HL-60 (cell line): ENCODE results near the gene SGCA.

ENCODE experiments used
- DNase-seq, 2 experiments: peaks; one replicate each; pipeline ENCODE4 v3.0.0-alpha.2; 2010 to 2020; ENCODE audit warnings: low read depth in 1 of 2, low spot score in 1 of 2
- H3K27ac ChIP-seq: fragments of 250-450 bp; sonication (Bioruptor Pico); replicated peaks from 2 replicates; pipeline ENCODE4 v1.5.1; 2020; ENCODE audit warnings: mild to moderate bottlenecking, moderate library complexity
- H3K27me3 ChIP-seq: fragments of 250-450 bp; sonication (Bioruptor Pico); 2 replicates; pipeline ENCODE4 v1.5.1; 2021; ENCODE audit warnings: mild to moderate bottlenecking, moderate library complexity; ENCODE audit not compliant: insufficient read depth, poor library complexity, severe bottlenecking
- H3K4me3 ChIP-seq: replicated peaks from 2 replicates; pipeline ENCODE4 v1.5.1; 2011; ENCODE audit warnings: mild to moderate bottlenecking, control low read depth, low read length; ENCODE audit not compliant: insufficient read depth
- GABPA ChIP-seq: IDR thresholded peaks from 2 replicates; pipeline ENCODE4 v1.6.1; 2012; ENCODE audit warnings: low read depth
- POLR2AphosphoS5 ChIP-seq: IDR thresholded peaks from 2 replicates; pipeline ENCODE4 v1.6.1; 2012; ENCODE audit warnings: low read depth
- SPI1 ChIP-seq: IDR thresholded peaks from 2 replicates; pipeline ENCODE4 v1.6.1; 2012; ENCODE audit warnings: low read depth, mild to moderate bottlenecking, borderline replicate concordance
- TF ChIP-seq, protein P1 (sequence below): IDR thresholded peaks from 2 replicates; pipeline ENCODE4 v1.6.1; 2012; ENCODE audit warnings: low read depth; ENCODE audit not compliant: insufficient replicate concordance
- TF ChIP-seq, protein P2 (sequence below): IDR thresholded peaks from one replicate; pipeline ENCODE4 v1.5.1; 2011; ENCODE audit warnings: low read length, control low read depth, inconsistent platforms; ENCODE audit not compliant: insufficient read depth

Gene SGCA

DNA sequence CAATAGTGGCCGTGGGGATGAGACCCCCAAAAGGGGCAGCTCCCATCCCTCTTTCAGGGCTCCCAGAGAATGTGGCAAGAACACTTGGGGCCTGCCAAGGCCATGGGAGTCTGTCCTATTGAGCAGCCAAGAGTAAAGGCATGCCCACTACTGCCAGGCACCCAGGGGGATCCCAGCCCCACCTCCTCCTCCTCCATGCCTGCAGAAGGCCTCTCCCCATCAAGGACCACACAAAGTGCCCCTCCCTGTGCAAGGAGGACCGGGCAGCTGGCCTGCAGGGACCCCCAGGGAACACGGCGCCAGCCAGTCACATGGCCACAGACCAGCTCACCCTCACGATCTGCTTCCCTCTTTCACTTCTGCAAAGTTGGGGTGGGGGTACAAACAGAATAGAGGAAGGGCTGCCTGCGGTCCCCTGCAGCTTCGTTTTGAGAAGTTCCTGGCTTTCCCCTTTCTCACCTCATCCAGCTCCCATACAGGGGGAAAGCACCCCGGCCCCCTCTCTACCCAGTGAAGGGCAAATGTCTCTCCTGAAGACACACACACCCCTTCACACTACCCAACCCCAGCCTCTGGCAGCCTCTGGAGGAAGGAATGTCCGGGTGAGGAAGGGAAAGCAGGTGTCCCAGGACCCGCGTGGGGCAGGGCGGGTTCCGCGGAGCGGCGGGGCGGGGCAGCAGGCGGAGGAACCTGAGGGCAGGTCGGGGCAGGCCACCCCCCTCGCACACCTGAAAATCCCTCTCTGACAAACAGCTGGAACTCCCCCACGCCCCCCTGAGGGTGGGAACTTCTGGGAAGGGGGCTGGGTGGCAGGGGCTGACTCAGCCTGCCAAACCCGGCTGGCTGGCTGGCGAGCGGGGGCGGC lies 17.3 kb upstream of the SGCA start:
- peak overlapping the region; percentile 84 for H3K27ac ChIP-seq
- peak overlapping the region; percentile 79 for H3K4me3 ChIP-seq
- TF ChIP-seq, protein P1, sequence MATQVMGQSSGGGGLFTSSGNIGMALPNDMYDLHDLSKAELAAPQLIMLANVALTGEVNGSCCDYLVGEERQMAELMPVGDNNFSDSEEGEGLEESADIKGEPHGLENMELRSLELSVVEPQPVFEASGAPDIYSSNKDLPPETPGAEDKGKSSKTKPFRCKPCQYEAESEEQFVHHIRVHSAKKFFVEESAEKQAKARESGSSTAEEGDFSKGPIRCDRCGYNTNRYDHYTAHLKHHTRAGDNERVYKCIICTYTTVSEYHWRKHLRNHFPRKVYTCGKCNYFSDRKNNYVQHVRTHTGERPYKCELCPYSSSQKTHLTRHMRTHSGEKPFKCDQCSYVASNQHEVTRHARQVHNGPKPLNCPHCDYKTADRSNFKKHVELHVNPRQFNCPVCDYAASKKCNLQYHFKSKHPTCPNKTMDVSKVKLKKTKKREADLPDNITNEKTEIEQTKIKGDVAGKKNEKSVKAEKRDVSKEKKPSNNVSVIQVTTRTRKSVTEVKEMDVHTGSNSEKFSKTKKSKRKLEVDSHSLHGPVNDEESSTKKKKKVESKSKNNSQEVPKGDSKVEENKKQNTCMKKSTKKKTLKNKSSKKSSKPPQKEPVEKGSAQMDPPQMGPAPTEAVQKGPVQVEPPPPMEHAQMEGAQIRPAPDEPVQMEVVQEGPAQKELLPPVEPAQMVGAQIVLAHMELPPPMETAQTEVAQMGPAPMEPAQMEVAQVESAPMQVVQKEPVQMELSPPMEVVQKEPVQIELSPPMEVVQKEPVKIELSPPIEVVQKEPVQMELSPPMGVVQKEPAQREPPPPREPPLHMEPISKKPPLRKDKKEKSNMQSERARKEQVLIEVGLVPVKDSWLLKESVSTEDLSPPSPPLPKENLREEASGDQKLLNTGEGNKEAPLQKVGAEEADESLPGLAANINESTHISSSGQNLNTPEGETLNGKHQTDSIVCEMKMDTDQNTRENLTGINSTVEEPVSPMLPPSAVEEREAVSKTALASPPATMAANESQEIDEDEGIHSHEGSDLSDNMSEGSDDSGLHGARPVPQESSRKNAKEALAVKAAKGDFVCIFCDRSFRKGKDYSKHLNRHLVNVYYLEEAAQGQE: no peak
- no peak; the same call in none of the 2 replicates for TF ChIP-seq POLR2AphosphoS5
- TF ChIP-seq, protein P2, sequence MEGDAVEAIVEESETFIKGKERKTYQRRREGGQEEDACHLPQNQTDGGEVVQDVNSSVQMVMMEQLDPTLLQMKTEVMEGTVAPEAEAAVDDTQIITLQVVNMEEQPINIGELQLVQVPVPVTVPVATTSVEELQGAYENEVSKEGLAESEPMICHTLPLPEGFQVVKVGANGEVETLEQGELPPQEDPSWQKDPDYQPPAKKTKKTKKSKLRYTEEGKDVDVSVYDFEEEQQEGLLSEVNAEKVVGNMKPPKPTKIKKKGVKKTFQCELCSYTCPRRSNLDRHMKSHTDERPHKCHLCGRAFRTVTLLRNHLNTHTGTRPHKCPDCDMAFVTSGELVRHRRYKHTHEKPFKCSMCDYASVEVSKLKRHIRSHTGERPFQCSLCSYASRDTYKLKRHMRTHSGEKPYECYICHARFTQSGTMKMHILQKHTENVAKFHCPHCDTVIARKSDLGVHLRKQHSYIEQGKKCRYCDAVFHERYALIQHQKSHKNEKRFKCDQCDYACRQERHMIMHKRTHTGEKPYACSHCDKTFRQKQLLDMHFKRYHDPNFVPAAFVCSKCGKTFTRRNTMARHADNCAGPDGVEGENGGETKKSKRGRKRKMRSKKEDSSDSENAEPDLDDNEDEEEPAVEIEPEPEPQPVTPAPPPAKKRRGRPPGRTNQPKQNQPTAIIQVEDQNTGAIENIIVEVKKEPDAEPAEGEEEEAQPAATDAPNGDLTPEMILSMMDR: no peak
- TF ChIP-seq GABPA: no peak
- peak; percentile 98 for TF ChIP-seq SPI1
- DNase-seq: peak; percentile 82 to 93
- no peaks in the 10 kb centered on the region for H3K27me3 ChIP-seq

DNA sequence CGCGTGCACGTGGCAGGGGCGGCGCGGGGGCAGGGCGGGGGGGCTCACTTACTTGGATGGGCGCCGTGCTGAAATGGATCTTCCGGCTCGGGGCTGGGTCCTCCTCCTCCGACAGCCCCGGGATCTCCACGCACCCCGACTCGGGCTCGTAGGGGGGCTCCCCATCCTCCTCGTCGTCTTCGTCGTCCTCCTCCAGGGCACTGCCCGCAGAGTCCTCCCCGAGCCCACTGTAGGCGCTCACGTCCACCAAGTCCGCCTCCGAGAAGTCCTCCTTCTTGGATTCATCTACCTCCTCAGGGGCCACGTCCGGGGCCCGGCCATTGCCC lies 16.8 kb upstream of the SGCA start:
- no peaks in the 10 kb centered on the region for H3K27me3 ChIP-seq
- H3K27ac ChIP-seq: peak overlapping the region; percentile 84

DNA sequence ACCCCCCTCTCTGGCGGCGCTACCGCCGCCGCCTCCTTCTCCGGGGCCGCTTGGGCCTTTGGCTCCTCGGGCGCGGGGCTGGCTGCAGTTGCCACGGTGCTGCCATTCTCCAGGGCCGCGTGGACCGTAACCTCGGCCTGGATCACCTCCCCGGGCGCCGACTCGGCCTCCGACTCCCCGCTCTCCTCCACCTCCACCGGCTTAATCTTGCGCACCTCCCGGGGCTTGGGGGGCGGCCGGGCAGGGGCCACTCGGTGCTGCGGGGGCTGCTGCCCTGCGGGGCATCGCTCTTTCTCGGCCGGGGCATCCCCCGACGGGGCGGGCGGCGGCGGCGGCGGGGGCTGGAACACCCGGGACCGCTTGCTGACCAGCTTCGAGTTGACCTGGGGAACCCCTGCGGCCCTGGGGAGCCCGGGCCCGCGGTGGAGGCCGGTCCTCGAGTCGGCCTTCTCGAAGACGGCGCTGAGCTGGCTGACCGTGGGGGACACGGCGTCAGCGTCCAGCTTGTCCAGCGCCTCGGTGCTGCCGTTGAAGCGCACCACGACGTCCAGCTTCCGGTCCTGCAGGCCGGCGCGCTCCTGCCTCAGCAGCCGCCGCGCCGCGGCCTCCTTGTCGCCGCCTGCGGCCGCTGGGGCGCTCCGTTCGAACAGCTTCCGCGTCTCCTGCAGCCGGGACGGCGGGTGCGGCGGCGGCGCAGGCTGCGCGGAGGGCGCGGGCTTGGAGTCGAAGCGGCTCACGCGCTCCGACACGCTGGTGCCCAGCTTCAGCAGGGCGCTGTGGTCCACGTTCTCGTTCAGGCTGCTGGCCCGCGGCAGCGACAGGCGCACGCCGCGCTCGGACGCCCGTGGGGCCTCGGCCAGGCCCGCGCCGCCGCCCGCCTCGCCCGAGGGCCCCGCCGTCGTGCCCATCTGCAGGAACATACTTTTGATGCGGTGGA lies 16.1 kb upstream of the SGCA start:
- no peaks in the 10 kb centered on the region for H3K27me3 ChIP-seq
- H3K4me3 ChIP-seq: peak overlapping the region; percentile 79
- no peak for TF ChIP-seq SPI1
- TF ChIP-seq, protein P2: no peak
- TF ChIP-seq, protein P1: peak; percentile 20
- TF ChIP-seq GABPA: no peak
- peak; percentile 14; the same call in 1 of the 2 replicates for TF ChIP-seq POLR2AphosphoS5
- peak in 1 of 2 experiments; percentile 60 for DNase-seq
- peak overlapping the region; percentile 84 for H3K27ac ChIP-seq

More for the DNA sequence above, 16.8 kb upstream of the SGCA start:
- no peak for DNase-seq
- TF ChIP-seq, protein P1: no peak
- TF ChIP-seq, protein P2: no peak
- TF ChIP-seq GABPA (no peak; the same call in 1 of the 2 replicates), SPI1 (no peak)
- peak overlapping the region; percentile 79 for H3K4me3 ChIP-seq
